ENCODE results near the gene USP4. TPM values are rescaled to one million over a fixed set of nuclear protein-coding genes. Genes with fewer than 3 reads are reported as not detected.
A peak's percentile ranks its signal among the peaks of the same experiment; 100 is the strongest.
"Not testable (repeated sequence)": the region's sequence is repeated elsewhere in the genome, so short reads cannot be mapped to it uniquely, and the experiment has no call there.

Gene USP4, protein sequence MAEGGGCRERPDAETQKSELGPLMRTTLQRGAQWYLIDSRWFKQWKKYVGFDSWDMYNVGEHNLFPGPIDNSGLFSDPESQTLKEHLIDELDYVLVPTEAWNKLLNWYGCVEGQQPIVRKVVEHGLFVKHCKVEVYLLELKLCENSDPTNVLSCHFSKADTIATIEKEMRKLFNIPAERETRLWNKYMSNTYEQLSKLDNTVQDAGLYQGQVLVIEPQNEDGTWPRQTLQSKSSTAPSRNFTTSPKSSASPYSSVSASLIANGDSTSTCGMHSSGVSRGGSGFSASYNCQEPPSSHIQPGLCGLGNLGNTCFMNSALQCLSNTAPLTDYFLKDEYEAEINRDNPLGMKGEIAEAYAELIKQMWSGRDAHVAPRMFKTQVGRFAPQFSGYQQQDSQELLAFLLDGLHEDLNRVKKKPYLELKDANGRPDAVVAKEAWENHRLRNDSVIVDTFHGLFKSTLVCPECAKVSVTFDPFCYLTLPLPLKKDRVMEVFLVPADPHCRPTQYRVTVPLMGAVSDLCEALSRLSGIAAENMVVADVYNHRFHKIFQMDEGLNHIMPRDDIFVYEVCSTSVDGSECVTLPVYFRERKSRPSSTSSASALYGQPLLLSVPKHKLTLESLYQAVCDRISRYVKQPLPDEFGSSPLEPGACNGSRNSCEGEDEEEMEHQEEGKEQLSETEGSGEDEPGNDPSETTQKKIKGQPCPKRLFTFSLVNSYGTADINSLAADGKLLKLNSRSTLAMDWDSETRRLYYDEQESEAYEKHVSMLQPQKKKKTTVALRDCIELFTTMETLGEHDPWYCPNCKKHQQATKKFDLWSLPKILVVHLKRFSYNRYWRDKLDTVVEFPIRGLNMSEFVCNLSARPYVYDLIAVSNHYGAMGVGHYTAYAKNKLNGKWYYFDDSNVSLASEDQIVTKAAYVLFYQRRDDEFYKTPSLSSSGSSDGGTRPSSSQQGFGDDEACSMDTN
- 21.6 and 25.3 TPM in 2 replicates for total RNA-seq (2014; rRNA removed; shearing (Covaris generic))

DNA sequence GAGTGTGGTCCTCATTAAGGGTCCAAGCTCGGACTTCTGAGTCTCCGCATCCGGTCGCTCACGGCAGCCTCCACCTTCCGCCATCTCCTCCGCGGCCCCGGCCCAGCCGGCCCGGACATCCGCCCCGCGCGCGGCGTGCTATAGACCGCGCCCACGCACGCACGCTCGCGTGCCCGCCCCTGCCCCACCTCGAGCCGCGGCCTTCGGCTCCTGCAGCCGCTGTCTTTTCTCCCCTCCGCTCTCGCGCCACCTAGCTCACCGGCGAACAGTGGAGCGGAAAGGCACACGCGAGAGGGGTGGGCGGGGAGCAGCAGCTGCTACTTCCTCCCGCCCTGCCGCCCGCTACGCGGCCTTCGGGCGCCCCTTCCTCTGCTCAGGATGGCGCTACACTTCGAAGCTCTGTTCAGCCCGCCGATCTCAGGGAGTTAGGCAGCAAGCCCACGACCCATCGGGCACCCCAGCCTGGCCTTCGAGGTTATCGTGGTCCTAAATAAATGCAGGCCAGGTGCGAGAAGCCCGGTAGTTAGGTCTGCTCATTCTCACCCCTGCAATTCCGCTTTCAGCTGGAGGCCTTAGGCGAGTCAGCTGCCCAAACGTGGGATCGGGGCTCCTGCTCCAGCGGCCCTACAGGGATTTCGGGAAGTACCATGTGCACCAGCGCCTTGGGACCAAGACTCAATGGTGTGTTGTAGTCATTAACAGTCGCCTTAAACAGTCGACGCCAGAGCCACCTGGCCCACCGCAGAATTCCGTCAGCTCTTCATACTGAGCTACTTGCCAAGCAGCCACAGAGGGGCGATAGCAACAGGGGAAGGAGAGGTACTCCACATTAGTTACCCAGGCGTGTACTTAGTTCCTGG is at the start of gene USP4:
USP4 (minus strand) TSS at position 113 of the 860 bp plus-strand sequence; CDS start at position 84, 29 bp downstream.
- in situ Hi-C loops (cut with HindIII; ENCODE audit: low sequenced_read_pairs) = no loop called here
- DNase-seq (ENCODE audit: low spot score) = peak; percentile 87

DNA sequence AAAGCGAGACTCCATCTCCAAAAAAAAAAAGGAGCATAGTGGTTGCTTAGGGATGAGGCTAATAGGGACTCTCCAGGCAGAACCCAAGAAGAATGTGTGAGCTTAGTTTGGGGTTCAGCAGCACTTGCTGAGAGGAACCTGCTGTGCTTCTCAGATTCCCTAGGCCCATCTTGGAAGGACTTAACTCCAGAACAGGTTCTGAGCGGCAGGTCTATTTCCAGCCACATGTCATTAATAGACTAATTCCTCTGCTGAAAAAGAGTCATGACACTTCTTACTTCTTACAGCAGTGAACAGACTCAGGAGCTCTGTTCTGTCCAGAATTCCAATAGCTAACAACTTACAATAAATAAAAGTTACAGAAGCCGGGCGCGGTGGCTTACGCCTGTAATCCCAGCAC is 49.4 kb upstream of the USP4 start:
- no peak for DNase-seq (ENCODE audit: low spot score)
- in situ Hi-C loops (cut with HindIII; ENCODE audit: low sequenced_read_pairs) = no loop called here

DNA sequence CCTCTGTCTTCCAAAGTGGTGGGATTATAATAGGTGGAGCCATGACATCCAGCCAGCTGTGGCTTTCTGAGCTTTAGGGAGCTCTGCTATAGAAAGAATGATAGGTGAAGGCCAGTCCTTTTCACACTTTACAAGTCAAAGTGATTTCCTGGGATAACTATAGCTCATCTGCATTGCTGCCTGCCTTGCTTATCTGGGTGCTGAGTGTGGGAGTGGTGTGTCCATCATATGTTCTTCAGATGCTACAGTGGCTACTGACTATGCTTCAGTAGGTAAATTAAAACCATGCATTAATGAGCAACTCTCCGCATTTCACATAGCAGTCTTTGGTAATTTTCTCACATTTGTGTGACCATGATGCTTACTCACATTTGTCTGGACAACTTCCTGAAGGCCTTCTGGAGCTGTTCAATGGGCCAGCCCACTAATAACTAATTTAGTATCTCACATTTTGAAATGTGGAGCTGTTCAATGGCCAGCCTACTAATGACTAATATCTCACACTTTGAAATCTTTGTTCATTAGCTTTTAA is 48.5 kb upstream of the USP4 start:
- no peak for DNase-seq (ENCODE audit: low spot score)
- in situ Hi-C loops (cut with HindIII; ENCODE audit: low sequenced_read_pairs) = no loop called here

DNA sequence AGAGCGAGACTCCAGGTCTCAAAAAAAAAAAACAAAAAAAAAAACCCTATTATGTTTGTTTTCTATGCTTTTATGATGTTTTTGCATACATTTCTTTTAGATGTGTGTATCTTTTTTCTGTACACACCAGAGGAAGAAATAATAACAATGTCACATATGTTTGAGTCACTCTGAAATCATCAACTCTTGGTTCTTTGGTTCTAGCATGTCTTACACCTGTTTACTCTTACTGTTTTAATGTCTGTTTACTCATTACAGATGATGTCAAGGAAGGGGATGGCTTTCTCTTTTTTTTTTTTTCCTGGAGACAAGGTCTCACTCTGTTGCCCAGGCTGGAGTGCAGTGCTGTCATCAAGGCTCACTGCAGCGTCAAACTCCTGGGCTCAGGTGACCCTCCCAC is 47.9 kb upstream of the USP4 start:
- DNase-seq (ENCODE audit: low spot score) = no peak
- in situ Hi-C loops (cut with HindIII; ENCODE audit: low sequenced_read_pairs) = no loop called here

DNA sequence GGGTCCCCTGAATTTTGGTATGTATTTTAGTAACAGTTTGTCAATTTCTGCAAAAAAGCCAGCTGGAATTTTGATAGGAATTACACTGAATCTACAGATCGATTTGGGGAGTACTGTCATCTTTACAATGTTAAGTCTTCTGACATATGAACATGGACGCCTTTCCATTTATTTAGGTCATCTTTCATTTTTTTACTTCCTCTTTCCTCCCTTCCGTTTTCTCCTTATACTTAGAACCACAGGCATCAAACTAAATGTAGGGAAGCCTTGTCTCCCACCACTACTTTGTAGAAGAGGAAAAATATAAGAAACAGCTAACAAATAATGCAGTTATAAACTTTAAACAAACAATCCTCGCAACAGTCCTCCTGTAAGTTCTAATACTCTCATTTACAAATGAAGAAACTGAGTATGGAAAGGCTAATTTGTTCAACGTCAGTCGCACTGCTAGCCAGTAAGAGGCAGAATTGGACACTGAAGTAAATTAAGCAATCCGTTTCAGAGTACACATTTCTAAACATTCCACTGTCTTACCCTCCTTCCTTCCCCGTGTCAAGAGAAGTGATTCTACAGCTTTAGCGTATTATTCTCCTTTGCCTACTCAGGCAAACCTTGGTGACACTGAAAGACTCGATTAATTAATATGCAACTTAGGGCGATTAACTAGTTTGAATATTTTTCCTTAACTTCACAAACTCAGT is 46.4 kb upstream of the USP4 start:
- in situ Hi-C loops (cut with HindIII; ENCODE audit: low sequenced_read_pairs) = no loop called here
- DNase-seq (ENCODE audit: low spot score) = no peak

DNA sequence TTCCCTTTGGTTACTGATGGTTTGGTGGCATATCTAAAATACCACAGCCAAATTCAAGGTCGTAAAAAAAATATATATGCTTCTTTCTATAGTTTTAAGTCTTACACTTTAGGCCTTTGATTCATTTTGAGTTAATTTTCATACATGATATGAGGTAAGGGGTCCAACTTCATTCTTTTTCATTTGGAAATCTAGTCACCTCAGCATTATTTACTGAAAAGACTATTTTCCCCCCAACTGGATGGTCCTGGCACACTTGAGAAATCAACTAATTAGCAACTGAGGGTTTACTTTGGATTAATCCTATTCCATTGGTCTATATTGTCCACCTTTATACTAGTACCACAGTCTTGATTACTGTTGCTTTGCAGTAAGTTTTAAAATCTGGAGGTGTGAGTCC is 45.8 kb upstream of the USP4 start:
- in situ Hi-C loops (cut with HindIII; ENCODE audit: low sequenced_read_pairs) = no loop called here
- DNase-seq (ENCODE audit: low spot score) = no peak

DNA sequence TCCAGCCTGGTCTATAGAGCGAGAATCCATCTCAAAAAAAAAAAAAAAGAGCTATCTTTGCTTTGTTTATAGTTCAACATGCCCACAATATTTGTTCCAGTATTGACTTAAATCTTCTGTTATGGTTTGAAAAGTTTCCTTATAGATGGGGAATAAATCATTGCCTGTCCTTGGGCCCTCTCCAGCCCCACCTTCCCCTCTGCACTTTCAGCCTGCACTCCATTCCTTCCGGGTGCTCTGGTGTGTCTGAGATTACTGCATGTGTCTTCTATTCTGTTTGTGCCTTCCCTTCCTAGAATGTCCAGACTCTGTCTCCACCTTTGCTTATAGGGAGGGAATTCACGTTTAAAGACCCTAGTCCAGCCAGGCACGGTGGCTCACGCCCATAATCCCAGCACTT is 43.5 kb upstream of the USP4 start:
- in situ Hi-C loops (cut with HindIII; ENCODE audit: low sequenced_read_pairs) = no loop called here
- no peak for DNase-seq (ENCODE audit: low spot score)

DNA sequence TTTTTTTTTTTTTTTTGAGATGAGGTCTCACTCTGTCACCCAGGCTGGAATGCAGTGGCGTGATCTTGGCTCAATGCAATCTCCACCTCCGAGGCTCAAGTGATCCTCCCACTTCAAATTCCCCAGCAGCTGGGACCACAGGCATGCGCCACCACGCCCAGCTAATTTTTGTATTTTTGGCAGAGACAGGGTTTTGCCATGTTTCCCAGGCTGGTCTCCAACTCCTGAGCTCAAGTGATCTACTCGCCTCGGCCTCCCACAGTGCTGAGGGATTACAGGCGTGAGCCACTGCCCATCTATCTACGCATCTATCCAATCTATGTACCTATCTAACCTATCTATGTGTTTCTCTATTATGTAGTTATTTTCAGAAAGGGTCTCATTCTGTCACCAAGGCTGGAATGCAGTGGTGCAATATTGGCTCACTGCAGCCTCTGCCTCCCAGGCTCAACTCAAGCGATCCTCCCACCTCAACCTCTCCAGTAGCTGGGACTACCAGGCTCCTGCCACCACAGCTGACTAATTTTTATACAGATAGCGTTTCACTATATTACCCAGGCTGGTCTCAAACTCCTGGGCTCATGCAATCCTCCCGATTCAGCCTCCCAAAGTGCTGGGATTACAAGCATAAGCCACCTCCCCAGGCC is 38.5 kb upstream of the USP4 start:
- peak; percentile 29 for DNase-seq (ENCODE audit: low spot score)
- in situ Hi-C loops (cut with HindIII; ENCODE audit: low sequenced_read_pairs) = no loop called here

DNA sequence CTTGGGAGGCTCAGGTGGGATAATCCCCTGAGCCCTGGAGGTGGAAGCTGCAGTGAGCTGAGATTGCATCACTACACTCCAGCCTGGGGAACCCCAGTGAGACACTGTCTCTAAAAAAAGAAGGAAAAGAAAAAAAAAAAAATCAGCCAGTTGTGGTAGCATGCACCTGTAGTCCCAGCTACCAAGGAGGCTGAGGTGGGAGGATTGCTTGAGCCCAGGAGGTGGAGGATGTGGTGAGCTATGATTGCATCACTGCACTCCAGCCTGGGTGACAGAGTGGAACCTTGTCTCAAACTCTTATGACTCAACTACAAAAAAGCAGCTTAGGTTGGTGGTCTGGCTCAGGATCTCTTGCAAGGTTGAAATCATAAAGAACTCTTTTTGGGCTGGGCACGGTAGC is 37.6 kb upstream of the USP4 start:
- no peak for DNase-seq (ENCODE audit: low spot score)
- in situ Hi-C loops (cut with HindIII; ENCODE audit: low sequenced_read_pairs) = no loop called here

DNA sequence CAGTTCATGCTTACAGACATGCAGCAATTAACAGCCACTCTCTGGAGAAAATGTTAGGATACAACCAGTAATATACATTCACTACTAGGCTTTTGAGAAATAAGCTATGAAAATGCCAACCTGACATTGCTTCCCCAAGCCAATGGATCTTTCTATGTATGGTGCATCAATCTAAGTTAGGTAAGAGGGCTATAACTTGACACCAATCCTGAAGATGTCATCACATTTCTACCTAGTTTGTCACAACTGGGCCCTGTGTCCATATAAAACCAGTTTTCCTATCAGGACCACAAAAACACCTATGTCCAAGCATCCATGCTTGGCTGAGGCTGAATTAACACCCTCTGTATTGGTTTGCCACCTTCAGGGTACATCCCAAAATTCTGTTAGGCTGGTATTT is 32.1 kb upstream of the USP4 start:
- no peak for DNase-seq (ENCODE audit: low spot score)
- in situ Hi-C loops (cut with HindIII; ENCODE audit: low sequenced_read_pairs) = no loop called here

DNA sequence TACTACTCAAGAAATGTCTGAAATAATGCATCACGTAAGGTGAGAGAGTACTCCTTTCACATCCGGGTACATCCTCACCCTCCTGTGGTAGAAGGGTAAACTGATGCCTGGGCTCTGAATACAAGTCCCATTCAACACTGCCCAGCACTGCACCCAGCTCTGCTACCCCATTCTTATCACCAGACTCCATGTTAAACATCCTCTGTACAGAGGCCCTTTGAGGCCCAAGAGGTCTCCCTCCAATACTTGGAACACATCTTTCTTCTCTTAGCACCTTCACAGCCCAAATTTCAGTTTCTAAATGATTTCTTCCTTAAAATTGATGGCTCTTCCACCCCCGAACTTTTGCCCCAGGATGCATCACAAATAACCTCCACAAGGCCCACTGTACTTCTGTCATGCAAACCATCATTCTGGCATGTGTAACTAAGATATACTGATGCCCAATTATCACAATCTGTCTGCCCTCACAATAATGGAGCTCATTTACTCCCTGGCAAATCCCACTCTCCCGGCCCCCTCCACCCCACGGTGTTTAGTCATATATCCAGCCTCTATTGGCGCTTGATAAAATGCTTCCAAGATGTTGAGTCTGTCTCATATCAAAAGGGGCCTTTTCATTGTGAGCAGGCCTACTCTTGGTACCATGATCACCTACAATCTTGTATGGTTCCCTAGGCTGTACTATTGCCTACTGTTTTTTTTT is 30.9 kb upstream of the USP4 start:
- no peak for DNase-seq (ENCODE audit: low spot score)
- in situ Hi-C loops (cut with HindIII; ENCODE audit: low sequenced_read_pairs) = no loop called here

DNA sequence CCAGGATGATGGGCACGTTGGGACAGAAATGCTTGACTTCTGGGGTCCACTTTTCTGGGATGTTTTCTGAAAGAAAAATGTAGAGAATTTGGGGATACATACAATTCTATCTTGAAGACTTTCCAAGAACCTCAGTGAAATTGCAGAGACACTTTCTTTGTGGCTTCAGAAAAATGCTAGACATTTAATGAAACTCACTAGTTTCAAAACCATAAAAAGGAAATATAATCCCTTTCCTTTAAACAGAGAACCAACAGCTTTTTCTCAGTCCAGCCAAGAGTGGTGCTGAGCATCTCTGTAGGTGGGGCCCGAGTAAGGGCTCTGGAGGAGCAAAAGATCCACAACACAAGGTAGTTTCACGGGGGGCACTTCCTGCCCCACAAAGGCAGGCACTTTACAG is 22.7 kb upstream of the USP4 start:
- DNase-seq (ENCODE audit: low spot score) = no peak
- in situ Hi-C loops (cut with HindIII; ENCODE audit: low sequenced_read_pairs) = no loop called here

DNA sequence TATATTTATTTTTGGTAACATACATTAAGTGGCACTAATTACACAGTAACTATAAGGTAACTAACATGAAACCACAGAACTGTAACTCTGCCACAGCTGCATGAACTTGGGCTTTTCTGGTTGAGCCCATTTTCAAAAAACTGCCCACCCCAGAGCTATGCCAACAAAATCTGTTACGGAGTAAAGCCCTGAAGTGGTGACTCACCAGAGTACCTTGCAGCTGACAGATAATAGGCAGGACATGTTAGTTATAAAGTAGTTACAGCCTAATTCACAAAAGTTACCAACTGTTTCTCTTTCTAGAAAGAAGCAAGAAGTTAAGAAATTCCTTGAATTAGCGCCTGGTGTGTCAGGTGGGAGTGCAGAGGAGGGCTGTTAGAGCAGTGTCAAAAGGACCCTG is 19.8 kb upstream of the USP4 start:
- no peak for DNase-seq (ENCODE audit: low spot score)
- in situ Hi-C loops (cut with HindIII; ENCODE audit: low sequenced_read_pairs) = no loop called here

DNA sequence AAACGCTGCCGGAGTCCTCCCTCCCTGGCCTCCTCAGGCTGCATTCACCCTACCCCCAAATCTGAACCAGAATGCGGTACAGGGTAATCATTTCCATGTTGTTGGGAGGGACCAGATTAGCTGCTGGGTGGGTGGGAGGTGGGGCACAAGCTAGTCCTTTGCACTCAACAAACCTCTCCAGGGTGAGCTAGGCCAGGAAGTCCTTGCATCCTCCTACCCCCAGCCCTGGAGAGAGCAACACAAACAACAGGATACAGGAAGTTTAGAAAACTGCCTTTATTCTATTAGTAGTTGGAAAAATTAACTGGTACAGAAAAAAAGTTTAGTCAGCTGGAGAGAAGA is 19.0 kb upstream of the USP4 start:
- in situ Hi-C loops (cut with HindIII; ENCODE audit: low sequenced_read_pairs) = no loop called here
- DNase-seq (ENCODE audit: low spot score) = no peak

DNA sequence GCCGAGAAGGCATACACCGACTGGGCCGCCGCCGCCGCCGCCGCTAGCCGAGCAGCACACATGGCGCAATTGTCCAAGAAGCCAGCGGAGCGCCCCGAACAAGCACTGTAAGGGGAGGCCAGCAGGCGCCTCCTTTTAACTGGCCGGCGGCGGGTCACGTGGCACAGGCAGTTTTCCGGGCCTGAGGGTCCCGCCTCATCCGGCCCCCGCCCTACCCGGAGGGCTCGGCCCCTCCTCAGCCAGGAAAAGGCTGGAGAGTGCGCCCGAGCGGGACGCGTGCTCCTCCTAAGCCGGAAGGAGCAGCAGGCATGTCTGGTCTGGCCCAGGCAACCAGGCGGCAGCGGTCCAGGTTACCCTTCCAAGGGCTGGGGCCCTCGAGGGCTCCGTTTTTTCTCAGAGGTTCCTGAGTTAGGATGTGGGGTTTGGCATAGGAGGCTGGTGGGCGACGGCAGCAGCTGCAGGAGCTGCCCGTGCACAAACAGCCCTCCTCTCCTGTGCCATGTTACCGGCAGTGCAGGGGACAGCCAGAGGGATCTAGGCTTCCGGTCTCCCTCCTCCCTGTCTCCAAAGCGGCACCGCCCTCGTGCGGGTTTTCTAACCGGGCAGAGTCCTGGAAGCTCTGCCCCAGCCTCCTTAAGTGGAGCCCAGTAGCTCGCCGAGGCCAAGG is 18.5 kb upstream of the USP4 start, which contains the start of gene GPX1:
GPX1 (minus strand) TSS at position 137 of the 667 bp plus-strand sequence; CDS start at position 62, 75 bp downstream.
- in situ Hi-C loops (cut with HindIII; ENCODE audit: low sequenced_read_pairs) = no loop called here
- peak; percentile 91 for DNase-seq (ENCODE audit: low spot score)

DNA sequence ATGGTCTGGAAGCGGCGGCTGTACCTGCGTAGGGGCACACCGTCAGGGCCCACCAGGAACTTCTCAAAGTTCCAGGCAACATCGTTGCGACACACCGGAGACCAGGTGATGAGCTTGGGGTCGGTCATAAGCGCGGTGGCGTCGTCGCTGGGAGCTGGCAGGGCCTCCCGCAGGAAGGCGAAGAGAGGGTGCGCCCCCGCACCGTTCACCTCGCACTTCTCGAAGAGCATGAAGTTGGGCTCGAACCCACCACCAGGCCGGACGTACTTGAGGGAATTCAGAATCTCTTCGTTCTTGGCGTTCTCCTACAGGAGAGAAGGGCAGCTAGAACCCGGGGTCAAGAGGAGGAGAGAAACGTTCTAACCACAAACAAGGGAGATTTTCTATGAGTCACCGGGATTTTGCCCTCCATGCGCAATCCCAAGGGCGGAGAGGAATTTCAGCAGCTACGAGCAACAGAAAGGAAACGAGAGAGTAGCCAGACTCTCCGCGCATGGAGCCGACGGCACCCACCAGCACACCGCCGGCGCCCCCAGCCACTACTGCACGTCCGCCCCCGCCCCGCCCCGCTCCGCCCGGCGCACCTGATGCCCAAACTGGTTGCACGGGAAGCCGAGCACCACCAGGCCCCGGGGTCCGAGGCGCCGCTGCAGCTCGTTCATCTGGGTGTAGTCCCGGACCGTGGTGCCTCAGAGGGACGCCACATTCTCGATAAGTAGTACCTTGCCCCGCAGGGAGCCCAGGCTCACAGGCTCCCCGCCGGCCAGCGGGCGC is 17.8 kb upstream of the USP4 start:
- in situ Hi-C loops (cut with HindIII; ENCODE audit: low sequenced_read_pairs) = not testable (repeated sequence)
- peak; percentile 30 for DNase-seq (ENCODE audit: low spot score)

Measured in G401 (cell line).